H1 (cell line): ENCODE measurements around the gene JMJD7. TPM values are rescaled to one million over a fixed set of nuclear protein-coding genes. Genes with fewer than 3 reads are reported as not detected.
A peak's percentile ranks its signal among the peaks of the same experiment; 100 is the strongest.

Experiments
- CTCF ChIA-PET: fragments of 300-600 bp; sonication (Branson Sonifier 250); formaldehyde crosslinking; loops from one replicate; lab custom pipeline; 2021; ENCODE audit not compliant: partially characterized antibody; lab: Charles Lee
- POLR2A ChIA-PET: fragments of 300-600 bp; sonication (Branson Sonifier 250); formaldehyde crosslinking; loops from one replicate; lab custom pipeline; 2021; ENCODE audit warnings: inconsistent platforms; ENCODE audit not compliant: partially characterized antibody; lab: Charles Lee
- DNase-seq, 2 experiments: peaks; one replicate each; pipeline versions ENCODE4 v3.0.0 to v3.0.0-alpha.2; 2010 to 2022; ENCODE audit warnings: low spot score in 2 of 2, low read depth in 1 of 2, mixed read lengths in 1 of 2
- FAIRE-seq: peaks from 2 replicates; lab custom pipeline; 2011; peaks lifted over from hg19 to GRCh38; lab: Jason Lieb, UNC
- H2AFZ ChIP-seq: 2 replicates; pipeline ENCODE4 v1.8.1; 2012; ENCODE audit warnings: low read length, inconsistent platforms
- H2AK5ac ChIP-seq: 2 replicates; pipeline ENCODE4 v1.6.1; 2013; ENCODE audit warnings: low read depth, low read length
- H2BK120ac ChIP-seq: replicated peaks from 2 replicates; pipeline ENCODE3; 2013; ENCODE audit warnings: low read depth, low read length, inconsistent platforms
- H2BK12ac ChIP-seq: 2 replicates; pipeline ENCODE4 v1.6.1; 2013; ENCODE audit warnings: low read depth, low read length
- H2BK15ac ChIP-seq: 2 replicates; pipeline ENCODE4 v1.6.1; 2013; ENCODE audit warnings: low read length
- H2BK20ac ChIP-seq: 2 replicates; pipeline ENCODE4 v1.6.1; 2013; ENCODE audit warnings: low read length
- H2BK5ac ChIP-seq: 2 replicates; pipeline ENCODE4 v1.6.1; 2013; ENCODE audit warnings: low read depth, low read length
- H3K14ac ChIP-seq: 2 replicates; pipeline ENCODE4 v1.6.1; 2013; ENCODE audit warnings: inconsistent platforms; ENCODE audit not compliant: insufficient read length
- H3K18ac ChIP-seq: 2 replicates; pipeline ENCODE4 v1.6.1; 2013; ENCODE audit warnings: low read length; ENCODE audit errors: extremely low read depth
- H3K23ac ChIP-seq: 2 replicates; pipeline ENCODE4 v1.6.1; 2013; ENCODE audit warnings: inconsistent platforms; ENCODE audit not compliant: insufficient read length
- H3K23me2 ChIP-seq: 2 replicates; pipeline ENCODE4 v1.6.1; 2013; ENCODE audit warnings: low read depth, low read length
- H3K27ac ChIP-seq: 2 replicates; pipeline ENCODE4 v1.6.1; 2011; ENCODE audit warnings: low read depth, low read length, inconsistent platforms
- H3K27me3 ChIP-seq, 4 experiments: replicated peaks in 1 of 4; 1 replicate in 1 of 4; 2 replicates in 3 of 4; pipeline versions ENCODE4 v1.6.1 to v1.8.1; 2011 to 2013; ENCODE audit warnings: low read length in 3 of 4, mild to moderate bottlenecking in 3 of 4, inconsistent platforms in 2 of 4, mixed read lengths in 2 of 4, moderate library complexity in 1 of 4; ENCODE audit not compliant: control insufficient read depth in 3 of 4, insufficient read depth in 3 of 4; ENCODE audit errors: extremely low read depth in 1 of 4
- H3K36me3 ChIP-seq, 4 experiments: 2 replicates each; pipeline versions ENCODE4 v1.6.1 to v1.8.1; 2011 to 2013; ENCODE audit warnings: mild to moderate bottlenecking in 4 of 4, low read length in 3 of 4, moderate library complexity in 2 of 4, control low read depth in 1 of 4, inconsistent platforms in 1 of 4; ENCODE audit not compliant: insufficient read depth in 4 of 4, control insufficient read depth in 2 of 4
- H3K4ac ChIP-seq: replicated peaks from 2 replicates; pipeline ENCODE3; 2013; ENCODE audit warnings: low read length, low read depth, mixed read lengths, inconsistent platforms; ENCODE audit not compliant: insufficient read length
- H3K4me1 ChIP-seq, 4 experiments: replicated peaks in 1 of 4; 1 replicate in 1 of 4; 2 replicates in 3 of 4; pipeline versions ENCODE4 v1.6.1 to v1.8.1; 2011 to 2013; ENCODE audit warnings: low read length in 3 of 4, inconsistent platforms in 2 of 4, mixed read lengths in 1 of 4; ENCODE audit not compliant: insufficient read depth in 4 of 4, control insufficient read depth in 3 of 4
- H3K4me2 ChIP-seq, 2 experiments: 2 replicates each; pipeline versions ENCODE4 v1.6.1 to v1.8.1; 2011 to 2013; ENCODE audit warnings: low read depth in 2 of 2, low read length in 2 of 2, control low read depth in 1 of 2, inconsistent platforms in 1 of 2, mild to moderate bottlenecking in 1 of 2; ENCODE audit not compliant: insufficient read depth in 1 of 2
- H3K4me3 ChIP-seq, 4 experiments: fragments of 200-600, 300-600 bp in 1 of 4; sonication (generic), shearing (Covaris generic), sonication (Bioruptor Twin) in 1 of 4; 2 replicates each; pipeline versions ENCODE4 v1.5.1 to v1.8.1; 2011 to 2016; ENCODE audit warnings: low read length in 4 of 4, low read depth in 3 of 4, control low read depth in 2 of 4, inconsistent platforms in 2 of 4, mild to moderate bottlenecking in 2 of 4, mixed read lengths in 1 of 4, moderate library complexity in 1 of 4; ENCODE audit not compliant: insufficient read depth in 2 of 4; ENCODE audit errors: extremely low read depth in 1 of 4
- H3K56ac ChIP-seq: replicated peaks from 2 replicates; pipeline ENCODE3; 2013; ENCODE audit warnings: low read depth, mild to moderate bottlenecking, mixed read lengths, low read length, inconsistent platforms; ENCODE audit not compliant: insufficient read length
- H3K79me1 ChIP-seq: 2 replicates; pipeline ENCODE4 v1.6.1; 2013; ENCODE audit warnings: low read depth, low read length, control low read depth
- H3K79me2 ChIP-seq, 2 experiments: 2 replicates each; pipeline versions ENCODE4 v1.6.1 to v1.8.1; 2012 to 2013; ENCODE audit warnings: low read length in 2 of 2, mild to moderate bottlenecking in 2 of 2, inconsistent platforms in 1 of 2; ENCODE audit not compliant: insufficient read depth in 2 of 2, control insufficient read depth in 1 of 2
- H3K9ac ChIP-seq, 4 experiments: replicated peaks in 1 of 4; 1 replicate in 1 of 4; 2 replicates in 3 of 4; pipeline versions ENCODE4 v1.6.1 to v1.8.1; 2011 to 2013; ENCODE audit warnings: low read depth in 3 of 4, low read length in 3 of 4, control low read depth in 2 of 4, mild to moderate bottlenecking in 2 of 4, moderate library complexity in 2 of 4, inconsistent platforms in 1 of 4; ENCODE audit errors: extremely low read depth in 1 of 4
- H3K9me3 ChIP-seq, 2 experiments: 2 replicates each; pipeline versions ENCODE4 v1.6.1 to v1.8.1; 2012 to 2013; ENCODE audit warnings: mild to moderate bottlenecking in 2 of 2, moderate library complexity in 2 of 2, control low read depth in 1 of 2, inconsistent platforms in 1 of 2, low read depth in 1 of 2, low read length in 1 of 2, mixed read lengths in 1 of 2; ENCODE audit not compliant: insufficient read depth in 2 of 2
- H4K20me1 ChIP-seq, 2 experiments: replicated peaks in 1 of 2; 2 replicates each; pipeline versions ENCODE3 to v1.8.1; 2011 to 2013; ENCODE audit warnings: inconsistent platforms in 2 of 2, low read length in 2 of 2, mild to moderate bottlenecking in 1 of 2; ENCODE audit not compliant: insufficient read depth in 2 of 2, control insufficient read depth in 1 of 2
- H4K5ac ChIP-seq: 2 replicates; pipeline ENCODE4 v1.6.1; 2013; ENCODE audit warnings: low read length, low read depth, mixed read lengths, inconsistent platforms; ENCODE audit not compliant: insufficient read length
- H4K8ac ChIP-seq: 2 replicates; pipeline ENCODE4 v1.8.0; 2013; ENCODE audit warnings: mild to moderate bottlenecking, moderate library complexity, low read length, inconsistent platforms; ENCODE audit not compliant: insufficient read depth; ENCODE audit errors: extremely low read depth
- H4K91ac ChIP-seq: replicated peaks from 2 replicates; pipeline ENCODE3; 2013; ENCODE audit warnings: low read length, mixed read lengths, inconsistent platforms; ENCODE audit not compliant: insufficient read length
- ATF2 ChIP-seq: IDR thresholded peaks from 2 replicates; pipeline ENCODE4 v1.6.1; 2012; ENCODE audit warnings: low read length, inconsistent platforms
- CHD2 ChIP-seq: IDR thresholded peaks from 2 replicates; pipeline ENCODE4 v1.6.1; 2012; ENCODE audit warnings: low read length, improper control_type of control experiment
- JUND ChIP-seq: IDR thresholded peaks from 2 replicates; pipeline ENCODE4 v1.6.1; 2011; ENCODE audit warnings: mild to moderate bottlenecking, improper control_type of control experiment, low read length
- RAD21 ChIP-seq, 2 experiments: IDR thresholded peaks in 1 of 2; conservative IDR thresholded peaks in 1 of 2; 2 replicates each; pipeline ENCODE4 v1.6.1; 2011; ENCODE audit warnings: low read depth in 2 of 2, low read length in 2 of 2, improper control_type of control experiment in 1 of 2, inconsistent platforms in 1 of 2, mild to moderate bottlenecking in 1 of 2, moderate library complexity in 1 of 2
- RBBP5 ChIP-seq: IDR thresholded peaks from 2 replicates; pipeline ENCODE4 v1.7.1; 2012; ENCODE audit warnings: low read depth, mild to moderate bottlenecking, inconsistent platforms, low read length, moderate library complexity, borderline replicate concordance
- RNF2 ChIP-seq: fragments of 200-900, 300-1000 bp; sonication (generic); IDR thresholded peaks from 2 replicates; pipeline ENCODE4 v1.7.1; 2016; ENCODE audit warnings: borderline replicate concordance, low read depth, mild to moderate bottlenecking, antibody characterized with exemption, low read length; ENCODE audit not compliant: poor library complexity, severe bottlenecking; ENCODE audit errors: missing control alignments
- SIRT6 ChIP-seq: IDR thresholded peaks from one replicate; pipeline ENCODE4 v1.7.1; 2012; ENCODE audit warnings: low read length, inconsistent platforms
- WGBS, 2 experiments: shearing (Covaris generic) in 1 of 2; methylation state at CpG; one replicate each; pipeline versions ENCODE4 v1.1.6 to v1.1.7; 2013 to 2015; ENCODE audit warnings: low lambda C conversion rate in 2 of 2, mixed read lengths in 2 of 2, inconsistent platforms in 1 of 2, low coverage in 1 of 2, missing lambda C conversion rate in 1 of 2; ENCODE audit not compliant: insufficient replicate concordance in 2 of 2, insufficient coverage in 1 of 2, insufficient read length in 1 of 2; ENCODE audit errors: extremely low coverage in 1 of 2, missing lambda C conversion rate in 1 of 2; 5-methylcytosine and 5-hydroxymethylcytosine counted together
- polyA plus RNA-seq, 7 experiments: library from polyadenylated mRNA; depleted of rRNA in 3 of 7; stranded (reverse) in 5 of 7; unstranded in 2 of 7; fragments of >200 nt in 5 of 7; fragments of 200-250 nt in 2 of 7; gene quantifications; 1 replicate in 5 of 7; 2 replicates in 1 of 7; 4 replicates in 1 of 7; pipeline versions ENCODE4 v1.2.1 to v1.2.3, GENCODE V29; 2011 to 2013; ENCODE audit warnings: missing spikeins in 2 of 7, mixed read lengths in 2 of 7
- total RNA-seq: library from RNA; stranded (reverse); fragmentation: NEBNext Ultra II Directional; extraction: Animal tissue kit (Norgen Biotek cat#: 25700); gene quantifications from 2 replicates; pipeline ENCODE4 v1.2.1, GENCODE V29; 2021

JMJD7 gene
- total and polyA plus RNA-seq, 2 of the 8 experiments (the other 6 are each of a cell fraction or from before 2014, with no cell fraction given), result 15.0 to 20.0 TPM

DNA sequence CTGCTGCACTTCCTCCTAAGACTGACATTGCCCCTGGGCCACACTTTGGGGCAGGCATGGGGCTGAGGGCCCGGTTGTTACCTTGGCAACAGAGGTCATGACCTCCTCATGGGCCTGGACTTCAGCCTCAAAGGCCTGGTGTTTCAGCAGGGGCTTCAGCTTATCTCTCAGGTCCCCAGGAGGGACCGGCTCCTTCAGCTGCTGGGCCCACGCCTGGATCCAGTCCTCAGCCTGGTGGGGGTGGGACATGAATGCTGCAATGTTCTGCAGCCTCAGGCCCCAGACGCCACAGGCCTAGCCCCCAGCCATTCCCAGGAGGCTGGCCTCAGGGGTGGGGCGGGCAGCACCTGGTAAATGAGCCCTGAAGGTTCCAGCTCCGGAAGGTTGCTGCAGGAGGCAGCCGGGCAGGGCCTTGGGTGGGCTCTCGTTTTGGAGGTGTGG lies 38.4 kb downstream of the JMJD7 start:
- Histone ChIP-seq H3K18ac (no peak overlapping the region), H3K4me2 (no peak overlapping the region), H2AFZ (no peak overlapping the region), H2BK20ac (no peak overlapping the region), H4K91ac (no peak overlapping the region), H3K79me2 (no peaks in the 10 kb centered on the region), H3K36me3 (no peaks in the 10 kb centered on the region), H3K14ac (no peak overlapping the region), H2BK120ac (no peak overlapping the region), H3K9me3 (no peaks in the 10 kb centered on the region), H3K56ac (no peak overlapping the region), H3K27me3 (no peaks in the 10 kb centered on the region; a peak in 2 of 7 replicates), H3K4ac (no peak overlapping the region), H3K4me1 (peaks cover 0 to 8% (median 2%) of the 10 kb centered on the region in 4 experiments; a peak in 3 of 7 replicates), H2BK12ac (no peak overlapping the region), H4K5ac (no peak overlapping the region), H3K23ac (no peak overlapping the region), H4K20me1 (peaks cover 0 to 2% of the 10 kb centered on the region in 2 experiments), H3K23me2 (no peaks in the 10 kb centered on the region), H2AK5ac (no peak overlapping the region), H3K27ac (no peak overlapping the region), H3K79me1 (no peaks in the 10 kb centered on the region), H2BK15ac (no peak overlapping the region), H2BK5ac (no peak overlapping the region; the same call in 1 of the 2 replicates), H4K8ac (peak overlapping the region; percentile 75), H3K4me3 (no peak overlapping the region), H3K9ac (no peak overlapping the region)
- no peak for DNase-seq
- no peak for TF ChIP-seq ATF2
- no peak for TF ChIP-seq RNF2
- no peak for TF ChIP-seq RAD21 (IDR thresholded peaks at IDR 0.05 in 1 of 2, conservative IDR thresholded peaks at IDR 0.05 in 1 of 2; ENCODE audit: low read depth in 2 of 2, low read length in 2 of 2)
- TF ChIP-seq JUND, result no peak
- TF ChIP-seq SIRT6, result no peak
- no peak for TF ChIP-seq CHD2
- TF ChIP-seq RBBP5, result no peak
- ChIA-PET CTCF (interaction anchor here (0.8 to 4.1 kb wide), 9 partner anchors 9 to 309 kb away, joined by 3 to 22 read pairs (median 4); no protein-coding TSS in a partner anchor), POLR2A (interaction anchor here (2.6 kb wide), 1 partner anchor 16 kb away, joined by 11 read pairs; no protein-coding TSS in a partner anchor)
- WGBS, 2 experiments, result 88% methylated on average over 8 of the region's 8 CpGs; no CpG with 5 or more reads in 1 of the 2 experiments
- no peak for FAIRE-seq
